Measurements from ENCODE around the gene GPC6. TPM values are rescaled to one million over a fixed set of nuclear protein-coding genes. Genes with fewer than 3 reads are reported as not detected.

GPC6 gene
- total and polyA plus RNA-seq, 12 donors, result 0.15 to 5.4 (median 2.5) TPM

GRCh38 chr13:93951951-93952350 lies 725.3 kb downstream of the GPC6 start:
- ATAC-seq, result no peak
- H3K27ac ChIP-seq, result no peak overlapping the region

DNA sequence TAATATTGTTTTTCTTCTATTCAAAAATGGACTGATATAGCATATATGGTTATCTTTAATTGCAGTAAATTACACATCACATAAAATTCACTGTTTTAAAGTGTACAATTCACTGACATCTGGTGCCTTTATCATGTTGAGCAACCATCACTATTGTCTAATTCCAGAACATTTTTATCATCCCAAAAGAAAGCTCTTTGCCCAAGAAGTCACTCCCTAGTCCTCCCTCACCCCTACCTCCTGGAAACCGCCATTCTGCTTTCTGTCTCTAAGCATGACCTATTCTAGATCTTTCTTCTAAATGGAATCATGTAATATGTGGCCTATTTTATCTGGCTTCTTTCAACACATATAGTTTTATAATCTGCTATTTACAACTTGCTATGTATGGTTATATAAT lies 727.2 kb downstream of the GPC6 start:
- Histone ChIP-seq H3K4me3 (no peak overlapping the region), H3K27ac (no peak overlapping the region), H3K36me3 (no peaks in the 10 kb centered on the region), H3K9me3 (peaks cover 0 to 12% (median 0%) of the 10 kb centered on the region in 11 donors), H3K27me3 (no peaks in the 10 kb centered on the region), H3K4me1 (no peaks in the 10 kb centered on the region)
- no peak for ATAC-seq
- intact Hi-C loops (cut with DNase I), result no loop called here
- no peak for DNase-seq
- 91 to 100% methylated on average over 1 of the region's 1 CpG for WGBS, 2 donors
- no peak for TF ChIP-seq CTCF (IDR thresholded peaks at IDR 0.05)

More at GRCh38 chr13:93951951-93952350, 725.3 kb downstream of the GPC6 start:
- Histone ChIP-seq H3K27me3 (no peaks in the 10 kb centered on the region), H3K9me3 (peaks cover 0 to under 1% (median 0%) of the 10 kb centered on the region in 11 donors), H3K4me3 (no peak overlapping the region), H3K4me1 (no peaks in the 10 kb centered on the region), H3K36me3 (no peaks in the 10 kb centered on the region)
- no peak for DNase-seq
- no peak for TF ChIP-seq CTCF (IDR thresholded peaks at IDR 0.05)
- WGBS, 2 donors, result 86 to 92% methylated on average over 1 of the region's 1 CpG
- intact Hi-C loops (cut with DNase I), result no loop called here

DNA sequence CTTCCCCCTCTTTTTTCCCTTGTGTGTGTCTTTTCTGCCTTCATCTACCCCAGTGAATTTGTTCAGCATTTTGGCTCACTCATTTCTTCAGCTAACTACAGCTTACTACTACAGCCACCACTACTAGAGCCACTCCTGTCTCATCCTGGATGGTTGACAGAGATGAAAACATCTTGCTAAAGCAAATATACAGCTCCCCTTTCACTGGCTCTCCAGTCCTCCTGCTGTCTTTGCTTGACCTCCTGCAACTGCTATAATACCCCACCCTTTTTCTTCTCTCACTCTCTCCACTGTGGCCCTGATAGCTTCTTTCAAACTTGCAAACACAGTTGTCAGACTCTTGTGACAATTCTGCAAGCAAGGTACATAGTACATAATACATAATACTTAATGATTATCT lies 729.3 kb downstream of the GPC6 start:
- intact Hi-C loops (cut with DNase I), result no loop called here

GRCh38 chr13:93956426-93956825 lies 729.8 kb downstream of the GPC6 start:
- Histone ChIP-seq H3K36me3 (no peaks in the 10 kb centered on the region), H3K27ac (no peak overlapping the region), H3K4me1 (no peaks in the 10 kb centered on the region), H3K4me3 (no peak overlapping the region), H3K27me3 (no peaks in the 10 kb centered on the region), H3K9me3 (peaks cover 0 to 12% (median 0%) of the 10 kb centered on the region in 11 donors)
- TF ChIP-seq CTCF (IDR thresholded peaks at IDR 0.05), result no peak
- 84 to 89% methylated on average over 2 of the region's 2 CpGs for WGBS, 2 donors
- DNase-seq (no peak), ATAC-seq (no peak)
- intact Hi-C loops (cut with DNase I), result no loop called here

More for the DNA sequence above, 729.3 kb downstream of the GPC6 start:
- Histone ChIP-seq H3K27me3 (no peaks in the 10 kb centered on the region), H3K27ac (no peak overlapping the region), H3K36me3 (no peaks in the 10 kb centered on the region), H3K9me3 (peaks cover 0 to 12% (median 0%) of the 10 kb centered on the region in 11 donors), H3K4me1 (no peaks in the 10 kb centered on the region), H3K4me3 (no peak overlapping the region)
- DNase-seq, result no peak
- TF ChIP-seq CTCF (IDR thresholded peaks at IDR 0.05), result no peak
- no peak for ATAC-seq

All from heart right ventricle (tissue), 16 donors.